ENCODE results near the gene MYO7A.
A peak's percentile ranks its signal among the peaks of the same experiment; 100 is the strongest.

MYO7A gene

DNA sequence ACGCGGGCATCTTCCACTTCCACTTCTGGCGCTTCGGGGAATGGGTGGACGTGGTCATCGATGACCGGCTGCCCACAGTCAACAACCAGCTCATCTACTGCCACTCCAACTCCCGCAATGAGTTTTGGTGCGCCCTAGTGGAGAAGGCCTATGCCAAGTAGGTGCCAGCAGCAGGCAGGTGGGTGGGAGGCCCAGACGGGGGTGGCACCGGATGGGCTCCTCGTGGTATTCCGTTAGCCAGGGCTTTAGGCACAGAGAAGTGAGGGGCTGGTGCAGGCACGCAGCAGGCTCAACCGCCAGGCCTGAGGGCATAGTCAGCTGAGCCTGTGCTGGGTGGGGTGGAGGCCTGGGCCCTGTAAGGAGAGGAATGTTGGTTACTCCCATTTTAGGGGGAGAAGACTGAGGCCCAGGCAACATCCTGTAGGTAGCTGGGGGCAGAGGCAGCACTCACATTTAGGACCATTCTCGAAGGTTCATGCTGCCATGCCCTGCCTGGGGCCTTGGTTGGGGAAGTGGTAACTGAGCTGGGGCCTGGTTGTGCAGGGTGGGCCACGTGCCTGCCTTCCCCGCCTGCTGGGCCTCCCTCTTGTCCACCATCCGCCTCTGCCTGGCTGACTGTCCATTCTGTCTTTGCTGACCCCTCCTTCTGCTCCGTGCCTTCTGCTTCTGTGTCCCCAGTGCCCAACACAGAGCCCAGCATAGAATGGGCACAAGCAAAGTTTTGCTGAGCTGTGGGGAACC is 15.2 kb upstream of the MYO7A start:
- no peak overlapping the region for H3K4me3 ChIP-seq (ENCODE audit: low read length)
- no peak for TF ChIP-seq CTCF (conservative IDR thresholded peaks at IDR 0.05; ENCODE audit: low read length)

GRCh38 chr11:77113382-77114088 is 14.5 kb upstream of the MYO7A start:
- peak; percentile 60 for TF ChIP-seq CTCF (conservative IDR thresholded peaks at IDR 0.05; ENCODE audit: low read length)
- DNase-seq (ENCODE audit: low read depth) = peak; percentile 28
- no peak overlapping the region for H3K4me3 ChIP-seq (ENCODE audit: low read length)

More for the DNA sequence above, 15.2 kb upstream of the MYO7A start:
- no peak for DNase-seq (ENCODE audit: low read depth)

DNA sequence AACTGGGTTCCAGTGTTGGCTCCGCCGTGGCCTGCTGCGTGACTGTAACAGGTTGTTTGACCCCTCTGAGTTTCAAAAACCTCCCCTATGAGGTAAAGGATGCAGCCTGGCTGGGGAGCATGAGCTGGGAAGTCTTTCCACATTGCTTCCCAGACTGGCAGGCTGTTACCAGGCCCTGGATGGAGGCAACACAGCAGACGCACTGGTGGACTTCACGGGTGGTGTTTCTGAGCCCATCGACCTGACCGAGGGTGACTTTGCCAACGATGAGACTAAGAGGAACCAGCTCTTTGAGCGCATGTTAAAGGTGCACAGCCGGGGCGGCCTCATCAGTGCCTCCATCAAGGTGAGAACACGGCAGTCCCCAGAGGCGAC is 14.0 kb upstream of the MYO7A start:
- no peak overlapping the region for H3K4me3 ChIP-seq (ENCODE audit: low read length)
- no peak for DNase-seq (ENCODE audit: low read depth)
- no peak for TF ChIP-seq CTCF (conservative IDR thresholded peaks at IDR 0.05; ENCODE audit: low read length)

GRCh38 chr11:77115181-77115611 is 12.8 kb upstream of the MYO7A start:
- H3K4me3 ChIP-seq (ENCODE audit: low read length) = no peak overlapping the region
- DNase-seq (ENCODE audit: low read depth) = no peak

DNA sequence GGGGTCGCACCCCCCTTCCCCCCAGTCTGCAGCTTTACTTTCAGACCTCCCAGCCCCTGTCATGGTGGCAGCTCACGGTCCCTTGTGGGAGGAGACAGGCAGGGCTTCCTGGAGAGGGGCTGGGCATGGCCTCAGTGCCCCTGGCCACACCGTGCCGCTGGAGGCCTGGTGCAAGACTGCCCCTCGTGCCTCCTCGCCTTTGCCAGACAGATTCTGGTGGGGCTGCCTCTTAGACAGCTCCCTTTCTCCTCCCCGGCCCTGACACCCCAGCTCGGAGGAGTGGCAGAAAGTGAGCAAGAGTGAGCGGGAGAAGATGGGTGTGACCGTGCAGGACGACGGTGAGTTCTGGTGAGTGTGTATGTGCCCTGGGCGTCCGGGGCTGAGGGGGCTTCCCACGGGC is 12.1 kb upstream of the MYO7A start:
- no peak for DNase-seq (ENCODE audit: low read depth)
- no peak for TF ChIP-seq CTCF (conservative IDR thresholded peaks at IDR 0.05; ENCODE audit: low read length)
- H3K4me3 ChIP-seq (ENCODE audit: low read length) = no peak overlapping the region

More at GRCh38 chr11:77115181-77115611, 12.8 kb upstream of the MYO7A start:
- peak; percentile 1 for TF ChIP-seq CTCF (conservative IDR thresholded peaks at IDR 0.05; ENCODE audit: low read length)

- no peak for TF ChIP-seq CTCF (conservative IDR thresholded peaks at IDR 0.05; ENCODE audit: low read length)
- no peak overlapping the region for H3K4me3 ChIP-seq (ENCODE audit: low read length)
- DNase-seq (ENCODE audit: low read depth) = no peak
Measured at GRCh38 chr11:77117492-77117891, 10.6 kb upstream of the MYO7A start.

- no peak for TF ChIP-seq CTCF (conservative IDR thresholded peaks at IDR 0.05; ENCODE audit: low read length)
Measured at GRCh38 chr11:77118086-77118485, 10.0 kb upstream of the MYO7A start.

More at GRCh38 chr11:77118086-77118485, 10.0 kb upstream of the MYO7A start:
- no peak for DNase-seq (ENCODE audit: low read depth)
- no peak overlapping the region for H3K4me3 ChIP-seq (ENCODE audit: low read length)

Data from AG10803 (cell line).